ENCODE data around the gene NRXN3. TPM values are rescaled to one million over a fixed set of nuclear protein-coding genes. Genes with fewer than 3 reads are reported as not detected.

NRXN3 gene
- total RNA-seq, 1 donor from 2014 or later = 5.9 TPM

GRCh38 chr14:79246173-79246572 is 1076.0 kb downstream of the NRXN3 start:
- peaks cover 9% of the 10 kb centered on the region for H3K4me1 ChIP-seq
- no peak overlapping the region for H3K9ac ChIP-seq
- no peaks in the 10 kb centered on the region for H3K79me2 ChIP-seq (ENCODE audit: low read depth)
- Mint-ChIP-seq H3K27ac (no peak overlapping the region), H3K4me1 (peaks cover 6% of the 10 kb centered on the region), H3K9me3 (peaks cover under 1% of the 10 kb centered on the region), H3K4me3 (no peak overlapping the region), H3K36me3 (no peaks in the 10 kb centered on the region), H3K27me3 (ENCODE audit: insufficient read depth, low read depth) (peaks cover 2% of the 10 kb centered on the region)
- no peaks in the 10 kb centered on the region for H4K20me1 ChIP-seq (ENCODE audit: low read depth)
- H2AFZ ChIP-seq (replicated peaks) = no peak overlapping the region
- no peaks in the 10 kb centered on the region for H3K9me3 ChIP-seq (ENCODE audit: low read depth)
- H3K36me3 ChIP-seq = no peaks in the 10 kb centered on the region
- H3K4me2 ChIP-seq = no peak overlapping the region
- no peak overlapping the region for H3K27ac ChIP-seq
- no peaks in the 10 kb centered on the region for H3K27me3 ChIP-seq
- H3K4me3 ChIP-seq = no peak overlapping the region
- DNase-seq (ENCODE audit: low spot score) = no peak
- TF ChIP-seq EZH2 (IDR thresholded peaks at IDR 0.05) = no peak
- no peak for TF ChIP-seq EZH2phosphoT487 (IDR thresholded peaks at IDR 0.05)
- TF ChIP-seq, protein P1, sequence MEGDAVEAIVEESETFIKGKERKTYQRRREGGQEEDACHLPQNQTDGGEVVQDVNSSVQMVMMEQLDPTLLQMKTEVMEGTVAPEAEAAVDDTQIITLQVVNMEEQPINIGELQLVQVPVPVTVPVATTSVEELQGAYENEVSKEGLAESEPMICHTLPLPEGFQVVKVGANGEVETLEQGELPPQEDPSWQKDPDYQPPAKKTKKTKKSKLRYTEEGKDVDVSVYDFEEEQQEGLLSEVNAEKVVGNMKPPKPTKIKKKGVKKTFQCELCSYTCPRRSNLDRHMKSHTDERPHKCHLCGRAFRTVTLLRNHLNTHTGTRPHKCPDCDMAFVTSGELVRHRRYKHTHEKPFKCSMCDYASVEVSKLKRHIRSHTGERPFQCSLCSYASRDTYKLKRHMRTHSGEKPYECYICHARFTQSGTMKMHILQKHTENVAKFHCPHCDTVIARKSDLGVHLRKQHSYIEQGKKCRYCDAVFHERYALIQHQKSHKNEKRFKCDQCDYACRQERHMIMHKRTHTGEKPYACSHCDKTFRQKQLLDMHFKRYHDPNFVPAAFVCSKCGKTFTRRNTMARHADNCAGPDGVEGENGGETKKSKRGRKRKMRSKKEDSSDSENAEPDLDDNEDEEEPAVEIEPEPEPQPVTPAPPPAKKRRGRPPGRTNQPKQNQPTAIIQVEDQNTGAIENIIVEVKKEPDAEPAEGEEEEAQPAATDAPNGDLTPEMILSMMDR (IDR thresholded peaks at IDR 0.05) = no peak
- no peaks in the 10 kb centered on the region for H3F3A ChIP-seq (ENCODE audit: low read depth)

GRCh38 chr14:79248126-79248525 is 1078.0 kb downstream of the NRXN3 start:
- Histone ChIP-seq H4K20me1 (ENCODE audit: low read depth) (no peaks in the 10 kb centered on the region), H3F3A (ENCODE audit: low read depth) (no peaks in the 10 kb centered on the region), H3K27ac (no peak overlapping the region), H3K79me2 (ENCODE audit: low read depth) (no peaks in the 10 kb centered on the region), H3K9ac (no peak overlapping the region), H3K36me3 (no peaks in the 10 kb centered on the region), H3K27me3 (no peaks in the 10 kb centered on the region), H3K4me2 (no peak overlapping the region), H3K9me3 (ENCODE audit: low read depth) (no peaks in the 10 kb centered on the region), H3K4me3 (no peak overlapping the region), H3K4me1 (peaks cover 5% of the 10 kb centered on the region), H2AFZ (replicated peaks) (no peak overlapping the region)
- H3K4me1 Mint-ChIP-seq = peaks cover 6% of the 10 kb centered on the region
- no peak overlapping the region for H3K4me3 Mint-ChIP-seq
- no peak overlapping the region for H3K27ac Mint-ChIP-seq
- H3K27me3 Mint-ChIP-seq (ENCODE audit: insufficient read depth, low read depth) = peaks cover 3% of the 10 kb centered on the region
- H3K36me3 Mint-ChIP-seq = no peaks in the 10 kb centered on the region
- TF ChIP-seq EZH2 (IDR thresholded peaks at IDR 0.05) (no peak), EZH2phosphoT487 (IDR thresholded peaks at IDR 0.05) (no peak)
- TF ChIP-seq, protein P1 (IDR thresholded peaks at IDR 0.05) = no peak
- no peaks in the 10 kb centered on the region for H3K9me3 Mint-ChIP-seq
- DNase-seq (ENCODE audit: low spot score) = no peak

DNA sequence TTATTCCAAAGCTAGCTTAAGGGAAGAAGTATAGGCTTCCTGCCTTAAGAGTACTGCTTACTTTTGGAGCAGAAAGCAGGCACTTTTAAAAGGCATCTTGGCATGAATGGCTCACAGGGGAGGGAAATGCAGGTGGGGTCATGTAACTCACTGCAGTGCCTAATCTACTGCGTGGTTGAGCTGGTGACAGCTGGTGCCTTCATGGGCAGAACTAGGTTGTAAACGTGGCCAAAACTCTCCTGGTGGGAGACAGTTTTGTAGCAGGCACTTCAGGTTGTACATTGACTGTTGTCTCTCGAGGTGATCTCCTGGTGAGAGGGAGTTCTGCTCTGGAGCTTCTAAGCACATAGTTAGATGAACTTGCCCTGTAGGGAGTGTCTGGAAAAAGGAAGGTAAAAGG is 1078.6 kb downstream of the NRXN3 start:
- Histone ChIP-seq H4K20me1 (ENCODE audit: low read depth) (no peaks in the 10 kb centered on the region), H3K36me3 (no peaks in the 10 kb centered on the region), H3K9me3 (ENCODE audit: low read depth) (no peaks in the 10 kb centered on the region), H3K79me2 (ENCODE audit: low read depth) (no peaks in the 10 kb centered on the region), H3K4me3 (no peak overlapping the region), H3K27ac (no peak overlapping the region), H2AFZ (replicated peaks) (no peak overlapping the region), H3K4me2 (no peak overlapping the region), H3F3A (ENCODE audit: low read depth) (no peaks in the 10 kb centered on the region), H3K9ac (no peak overlapping the region), H3K4me1 (peaks cover 5% of the 10 kb centered on the region), H3K27me3 (no peaks in the 10 kb centered on the region)
- Mint-ChIP-seq H3K36me3 (no peaks in the 10 kb centered on the region), H3K27ac (no peak overlapping the region), H3K9me3 (no peaks in the 10 kb centered on the region), H3K4me3 (no peak overlapping the region), H3K4me1 (peaks cover 6% of the 10 kb centered on the region), H3K27me3 (ENCODE audit: insufficient read depth, low read depth) (peaks cover 3% of the 10 kb centered on the region)
- no peak for DNase-seq (ENCODE audit: low spot score)
- TF ChIP-seq EZH2 (IDR thresholded peaks at IDR 0.05) = no peak

DNA sequence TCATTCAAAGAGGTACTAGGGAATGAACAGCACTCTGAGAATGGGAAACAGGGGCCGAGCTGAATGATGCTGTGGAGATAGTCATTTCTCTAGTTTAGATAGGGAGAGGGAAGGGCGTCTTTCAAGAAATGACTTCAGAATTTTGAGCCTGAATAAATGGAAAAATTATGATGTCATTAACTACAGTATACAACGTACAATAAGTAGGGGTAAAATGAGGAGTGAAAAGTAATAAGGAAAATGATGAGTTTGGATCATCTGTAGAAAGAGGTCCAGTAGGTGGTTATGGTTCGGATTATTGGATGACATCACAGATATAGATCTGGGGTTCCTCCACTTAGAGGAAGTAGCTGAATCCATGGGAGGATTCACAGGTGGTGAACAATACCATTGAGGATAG is 1081.1 kb downstream of the NRXN3 start:
- Mint-ChIP-seq H3K4me1 (peaks cover 18% of the 10 kb centered on the region), H3K4me3 (no peak overlapping the region), H3K27me3 (ENCODE audit: insufficient read depth, low read depth) (peaks cover 3% of the 10 kb centered on the region), H3K27ac (no peak overlapping the region), H3K9me3 (no peaks in the 10 kb centered on the region), H3K36me3 (no peaks in the 10 kb centered on the region)
- Histone ChIP-seq H3K4me1 (peaks cover 23% of the 10 kb centered on the region), H3K27me3 (no peaks in the 10 kb centered on the region), H3K4me2 (no peak overlapping the region), H2AFZ (replicated peaks) (no peak overlapping the region), H3F3A (ENCODE audit: low read depth) (no peaks in the 10 kb centered on the region), H3K9me3 (ENCODE audit: low read depth) (no peaks in the 10 kb centered on the region), H3K79me2 (ENCODE audit: low read depth) (no peaks in the 10 kb centered on the region), H3K4me3 (no peak overlapping the region), H3K27ac (no peak overlapping the region), H3K36me3 (no peaks in the 10 kb centered on the region), H3K9ac (no peak overlapping the region), H4K20me1 (ENCODE audit: low read depth) (no peaks in the 10 kb centered on the region)
- DNase-seq (ENCODE audit: low spot score) = no peak
- TF ChIP-seq EZH2phosphoT487 (IDR thresholded peaks at IDR 0.05) (no peak), EZH2 (IDR thresholded peaks at IDR 0.05) (no peak)
- TF ChIP-seq, protein P1 (IDR thresholded peaks at IDR 0.05) = no peak
